Breast epithelium (tissue), 3 donors: ENCODE results near the gene EDC4.

Source experiments
- CTCF ChIP-seq, 3 donors: fragments of 450-650 bp; IDR thresholded peaks; one replicate each; pipeline ENCODE4 v1.5.1; 2016 to 2017; ENCODE audit warnings: antibody characterized with exemption in 3 of 3, mild to moderate bottlenecking in 3 of 3, moderate library complexity in 3 of 3
- POLR2A ChIP-seq: fragments of 450-650 bp; IDR thresholded peaks from one replicate; pipeline ENCODE4 v1.6.1; 2016; ENCODE audit warnings: antibody characterized with exemption, mild to moderate bottlenecking, moderate library complexity
- POLR2AphosphoS5 ChIP-seq, 3 donors: sonication (generic); formaldehyde crosslinking; IDR thresholded peaks; one replicate each; pipeline ENCODE4 v1.6.1; 2017; ENCODE audit warnings: antibody characterized with exemption in 3 of 3

- TF ChIP-seq CTCF (IDR thresholded peaks at IDR 0.05) (no peak), POLR2AphosphoS5 (IDR thresholded peaks at IDR 0.05) (no peak), POLR2A (no peak)
Observed at GRCh38 chr16:67862623-67863583, 9.9 kb upstream of the EDC4 start.
